HepG2 (cell line): ENCODE results near the gene TLR3. TPM values are rescaled to one million over a fixed set of nuclear protein-coding genes. Genes with fewer than 3 reads are reported as not detected.

Experiments
- ATAC-seq: fragments of 200-7000 bp; cut with Tn5 transposase; 3 replicates; pipeline ENCODE4 v1.9.1; 2020; ENCODE audit warnings: mild to moderate bottlenecking, moderate library complexity
- BruUV-seq: library from RNA; stranded (reverse); fragments of 400-500 nt; replicated peaks from 2 replicates; lab custom pipeline; 2021; lab: Mats Ljungman, UMichigan
- CTCF ChIA-PET: fragments of 300-600 bp; formaldehyde crosslinking; extraction: SDS; loops from one replicate; lab custom pipeline; 2021; ENCODE audit warnings: low total read pairs, inconsistent platforms, low intra/inter-chr PET ratio; lab: Yijun Ruan, JAX
- POLR2A ChIA-PET: fragments of 350-600 bp; sonication (Branson Sonifier 250); formaldehyde crosslinking; loops from one replicate; lab custom pipeline; 2020; ENCODE audit warnings: antibody characterized with exemption, inconsistent platforms; lab: Yijun Ruan, JAX
- DNase-seq: peaks from one replicate; pipeline ENCODE4 v3.0.0-alpha.2; 2015; ENCODE audit warnings: low spot score
- FAIRE-seq: peaks from 3 replicates; lab custom pipeline; 2011; peaks lifted over from hg19 to GRCh38; lab: Jason Lieb, UNC
- H2AFZ ChIP-seq: one replicate; pipeline ENCODE4 v1.6.1; 2011; ENCODE audit warnings: low read length, inconsistent platforms
- H3K27ac ChIP-seq: fragments of 300-600 bp; 3 replicates; pipeline ENCODE4 v1.8.0; 2011; ENCODE audit warnings: mixed run types, mild to moderate bottlenecking, mixed read lengths, low read length, inconsistent platforms; ENCODE audit not compliant: insufficient read depth; ENCODE audit errors: extremely low read length
- H3K27me3 ChIP-seq, 2 experiments: fragments of 200-600 bp in 1 of 2; 2 replicates in 1 of 2; 3 replicates in 1 of 2; pipeline versions ENCODE4 v1.6.0 to v1.8.0; 2011; ENCODE audit warnings: low read length in 2 of 2, mild to moderate bottlenecking in 2 of 2, moderate library complexity in 2 of 2, inconsistent platforms in 1 of 2; ENCODE audit not compliant: insufficient read depth in 2 of 2, control insufficient read depth in 1 of 2
- H3K36me3 ChIP-seq, 2 experiments: fragments of 200-600 bp in 1 of 2; replicated peaks in 1 of 2; 2 replicates in 1 of 2; 3 replicates in 1 of 2; pipeline versions ENCODE4 v1.5.1 to v1.8.0; 2011; ENCODE audit warnings: low read length in 2 of 2, inconsistent platforms in 1 of 2; ENCODE audit not compliant: insufficient read depth in 2 of 2, control insufficient read depth in 1 of 2
- H3K4me1 ChIP-seq: 2 replicates; pipeline ENCODE4 v1.5.1; 2012; ENCODE audit warnings: low read length, inconsistent platforms; ENCODE audit not compliant: insufficient read depth
- H3K4me2 ChIP-seq: 2 replicates; pipeline ENCODE4 v1.6.0; 2011; ENCODE audit warnings: low read depth, low read length, inconsistent platforms
- H3K4me3 ChIP-seq, 3 experiments: fragments of 200-600 bp in 1 of 3; sonication (generic), shearing (Covaris generic) in 1 of 3; replicated peaks in 1 of 3; 2 replicates each; pipeline ENCODE4 v1.5.1; 2011 to 2016; ENCODE audit warnings: low read length in 3 of 3, inconsistent platforms in 2 of 3, low read depth in 2 of 3, mild to moderate bottlenecking in 2 of 3, control low read depth in 1 of 3, mixed read lengths in 1 of 3; ENCODE audit not compliant: insufficient read depth in 1 of 3
- H3K79me2 ChIP-seq: one replicate; pipeline ENCODE4 v1.6.1; 2011; ENCODE audit warnings: low read length, inconsistent platforms; ENCODE audit not compliant: insufficient read depth
- H3K9ac ChIP-seq: 2 replicates; pipeline ENCODE4 v1.6.0; 2011; ENCODE audit warnings: mild to moderate bottlenecking, low read depth, low read length, inconsistent platforms; ENCODE audit not compliant: insufficient read depth
- H3K9me3 ChIP-seq: 2 replicates; pipeline ENCODE4 v1.5.1; 2012; ENCODE audit warnings: mild to moderate bottlenecking, low read length
- H4K20me1 ChIP-seq: 2 replicates; pipeline ENCODE4 v1.6.0; 2011; ENCODE audit warnings: inconsistent platforms, mild to moderate bottlenecking, low read length, moderate library complexity; ENCODE audit not compliant: insufficient read depth
- CTCF ChIP-seq: sonication (generic); formaldehyde crosslinking; IDR thresholded peaks from 2 replicates; pipeline ENCODE4 v1.5.0; 2020; ENCODE audit warnings: mild to moderate bottlenecking, missing genetic modification reagents, moderate library complexity
- IKZF1 ChIP-seq: fragments of 450-650 bp; IDR thresholded peaks from 2 replicates; pipeline ENCODE4 v1.7.1; 2016
- MED13 ChIP-seq: sonication (generic); formaldehyde crosslinking; IDR thresholded peaks from 2 replicates; pipeline ENCODE4 v1.5.0; 2020; ENCODE audit warnings: missing genetic modification reagents
- SIX4 ChIP-seq: sonication (generic); formaldehyde crosslinking; IDR thresholded peaks from 2 replicates; pipeline ENCODE4 v1.4.0; 2020; ENCODE audit warnings: missing genetic modification reagents
- ZBTB1 ChIP-seq: sonication (generic); formaldehyde crosslinking; IDR thresholded peaks from 2 replicates; pipeline ENCODE4 v1.4.0; 2020; ENCODE audit warnings: missing genetic modification reagents, borderline replicate concordance
- WGBS: methylation state at CpG from one replicate; pipeline ENCODE4 v1.1.6; 2017; ENCODE audit warnings: low lambda C conversion rate; 5-methylcytosine and 5-hydroxymethylcytosine counted together
- in situ Hi-C: cut with HindIII; loops from 2 replicates; pipeline ENCODE4 v1.10.0; 2017; ENCODE audit warnings: low pct_unique_long_range_greater_than_20kb; ENCODE audit not compliant: extremely low pct_ligation_motif_present
- intact Hi-C: fragments of 100-400 bp; cut with micrococcal nuclease; formaldehyde crosslinking; loops from one replicate; pipeline ENCODE4 v1.10.0; 2022; ENCODE audit not compliant: unreplicated experiment
- polyA plus RNA-seq, 8 experiments: library from polyadenylated mRNA; depleted of rRNA in 3 of 8; stranded (reverse) in 7 of 8; unstranded in 1 of 8; fragments of >200 nt; fragmentation: Illumina TruSeq in 4 of 8; extraction: Trizol in 4 of 8; gene quantifications; 2 replicates each; pipeline versions ENCODE4 v1.2.1 to v1.2.3, GENCODE V29; 2011 to 2016; ENCODE audit warnings: low read depth in 4 of 8, missing spikeins in 1 of 8, mixed read lengths in 1 of 8; ENCODE audit not compliant: insufficient read depth in 1 of 8
- total RNA-seq, 5 experiments: library from RNA; depleted of rRNA; stranded (reverse); fragments of >200 nt; fragmentation: Illumina TruSeq; extraction: Trizol; gene quantifications; 2 replicates each; pipeline ENCODE4 v1.2.3, GENCODE V29; 2016; ENCODE audit warnings: low read depth in 1 of 5
- TF ChIP-seq, protein P1 (sequence below): sonication (generic); formaldehyde crosslinking; IDR thresholded peaks from 2 replicates; pipeline ENCODE4 v1.8.0; 2022; ENCODE audit warnings: mild to moderate bottlenecking, missing genetic modification reagents; ENCODE audit not compliant: insufficient replicate concordance
- TF ChIP-seq, protein P2 (sequence below): sonication (generic); formaldehyde crosslinking; IDR thresholded peaks from 2 replicates; pipeline ENCODE4 v1.4.0; 2020; ENCODE audit warnings: mild to moderate bottlenecking, missing genetic modification reagents

TLR3 gene
- total and polyA plus RNA-seq, 2 of the 13 experiments (the other 11 are each of a cell fraction or from before 2014, with no cell fraction given) = 0.11 to 0.38 TPM

GRCh38 chr4:186088523-186088922 lies 19.6 kb downstream of the TLR3 start:
- Histone ChIP-seq H3K9me3 (no peaks in the 10 kb centered on the region; the same call in 1 of the 2 replicates), H4K20me1 (no peaks in the 10 kb centered on the region), H3K36me3 (no peaks in the 10 kb centered on the region)
- POLR2A ChIA-PET = no interaction called here
- no peak for FAIRE-seq
- TF ChIP-seq MED13 (CRISPR knock-in tag) (no peak), SIX4 (no peak), CTCF (CRISPR knock-in tag) (no peak)
- TF ChIP-seq, all 625 proteins: peak for 0
- H3K4me1 ChIP-seq = no peaks in the 10 kb centered on the region
- BruUV-seq = no TSS peak
- no peak overlapping the region for H2AFZ ChIP-seq
- H3K4me2 ChIP-seq = no peak overlapping the region
- no peak overlapping the region for H3K27ac ChIP-seq
- no peak overlapping the region for H3K9ac ChIP-seq
- intact Hi-C loops = no loop called here
- CTCF ChIA-PET = no interaction called here
- in situ Hi-C loops = no loop called here
- DNase-seq (no peak), ATAC-seq (no peak)
- no peak overlapping the region for H3K4me3 ChIP-seq
- H3K27me3 ChIP-seq = peaks cover 0 to 11% of the 10 kb centered on the region in 2 experiments; a peak in 1 of 5 replicates
- H3K79me2 ChIP-seq = no peaks in the 10 kb centered on the region

DNA sequence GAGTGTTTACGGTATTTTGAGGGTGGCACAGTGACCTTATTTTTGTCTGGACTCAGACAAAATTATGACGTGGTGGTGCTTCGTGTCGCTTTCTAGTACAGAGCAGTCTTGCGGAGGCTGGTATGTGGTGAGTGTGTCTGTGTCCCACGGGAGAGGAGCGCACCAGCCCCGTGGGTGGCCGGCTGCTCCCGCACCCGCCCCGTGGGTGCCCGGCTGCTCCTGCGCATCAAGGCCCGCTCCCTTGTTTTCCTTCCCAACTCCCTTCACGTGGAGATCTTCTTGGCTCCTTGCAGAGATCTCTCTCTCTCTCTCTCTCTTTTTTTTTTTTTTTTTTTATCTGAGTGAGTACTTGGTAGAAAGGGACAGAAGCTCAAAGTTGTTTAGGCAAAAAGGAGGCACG lies 23.3 kb downstream of the TLR3 start:
- Histone ChIP-seq H3K9ac (no peak overlapping the region), H3K36me3 (no peaks in the 10 kb centered on the region), H3K27ac (no peak overlapping the region), H2AFZ (no peak overlapping the region), H3K4me3 (no peak overlapping the region), H3K79me2 (no peaks in the 10 kb centered on the region), H3K4me1 (no peaks in the 10 kb centered on the region; the same call in 1 of the 2 replicates), H3K9me3 (no peaks in the 10 kb centered on the region; the same call in 1 of the 2 replicates), H3K4me2 (no peak overlapping the region), H4K20me1 (no peaks in the 10 kb centered on the region), H3K27me3 (peaks cover 0 to 29% of the 10 kb centered on the region in 2 experiments; a peak in 3 of 5 replicates)
- DNase-seq = no peak
- intact Hi-C loops = no loop called here
- ATAC-seq = no peak
- in situ Hi-C loops = no loop called here
- FAIRE-seq = no peak
- POLR2A ChIA-PET = no interaction called here
- BruUV-seq = no TSS peak
- CTCF ChIA-PET = no interaction called here
- WGBS = 67% methylated on average over 14 of the region's 17 CpGs
- TF ChIP-seq, protein P1, sequence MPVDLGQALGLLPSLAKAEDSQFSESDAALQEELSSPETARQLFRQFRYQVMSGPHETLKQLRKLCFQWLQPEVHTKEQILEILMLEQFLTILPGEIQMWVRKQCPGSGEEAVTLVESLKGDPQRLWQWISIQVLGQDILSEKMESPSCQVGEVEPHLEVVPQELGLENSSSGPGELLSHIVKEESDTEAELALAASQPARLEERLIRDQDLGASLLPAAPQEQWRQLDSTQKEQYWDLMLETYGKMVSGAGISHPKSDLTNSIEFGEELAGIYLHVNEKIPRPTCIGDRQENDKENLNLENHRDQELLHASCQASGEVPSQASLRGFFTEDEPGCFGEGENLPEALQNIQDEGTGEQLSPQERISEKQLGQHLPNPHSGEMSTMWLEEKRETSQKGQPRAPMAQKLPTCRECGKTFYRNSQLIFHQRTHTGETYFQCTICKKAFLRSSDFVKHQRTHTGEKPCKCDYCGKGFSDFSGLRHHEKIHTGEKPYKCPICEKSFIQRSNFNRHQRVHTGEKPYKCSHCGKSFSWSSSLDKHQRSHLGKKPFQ (CRISPR knock-in tag) = no peak
- TF ChIP-seq, protein P2, sequence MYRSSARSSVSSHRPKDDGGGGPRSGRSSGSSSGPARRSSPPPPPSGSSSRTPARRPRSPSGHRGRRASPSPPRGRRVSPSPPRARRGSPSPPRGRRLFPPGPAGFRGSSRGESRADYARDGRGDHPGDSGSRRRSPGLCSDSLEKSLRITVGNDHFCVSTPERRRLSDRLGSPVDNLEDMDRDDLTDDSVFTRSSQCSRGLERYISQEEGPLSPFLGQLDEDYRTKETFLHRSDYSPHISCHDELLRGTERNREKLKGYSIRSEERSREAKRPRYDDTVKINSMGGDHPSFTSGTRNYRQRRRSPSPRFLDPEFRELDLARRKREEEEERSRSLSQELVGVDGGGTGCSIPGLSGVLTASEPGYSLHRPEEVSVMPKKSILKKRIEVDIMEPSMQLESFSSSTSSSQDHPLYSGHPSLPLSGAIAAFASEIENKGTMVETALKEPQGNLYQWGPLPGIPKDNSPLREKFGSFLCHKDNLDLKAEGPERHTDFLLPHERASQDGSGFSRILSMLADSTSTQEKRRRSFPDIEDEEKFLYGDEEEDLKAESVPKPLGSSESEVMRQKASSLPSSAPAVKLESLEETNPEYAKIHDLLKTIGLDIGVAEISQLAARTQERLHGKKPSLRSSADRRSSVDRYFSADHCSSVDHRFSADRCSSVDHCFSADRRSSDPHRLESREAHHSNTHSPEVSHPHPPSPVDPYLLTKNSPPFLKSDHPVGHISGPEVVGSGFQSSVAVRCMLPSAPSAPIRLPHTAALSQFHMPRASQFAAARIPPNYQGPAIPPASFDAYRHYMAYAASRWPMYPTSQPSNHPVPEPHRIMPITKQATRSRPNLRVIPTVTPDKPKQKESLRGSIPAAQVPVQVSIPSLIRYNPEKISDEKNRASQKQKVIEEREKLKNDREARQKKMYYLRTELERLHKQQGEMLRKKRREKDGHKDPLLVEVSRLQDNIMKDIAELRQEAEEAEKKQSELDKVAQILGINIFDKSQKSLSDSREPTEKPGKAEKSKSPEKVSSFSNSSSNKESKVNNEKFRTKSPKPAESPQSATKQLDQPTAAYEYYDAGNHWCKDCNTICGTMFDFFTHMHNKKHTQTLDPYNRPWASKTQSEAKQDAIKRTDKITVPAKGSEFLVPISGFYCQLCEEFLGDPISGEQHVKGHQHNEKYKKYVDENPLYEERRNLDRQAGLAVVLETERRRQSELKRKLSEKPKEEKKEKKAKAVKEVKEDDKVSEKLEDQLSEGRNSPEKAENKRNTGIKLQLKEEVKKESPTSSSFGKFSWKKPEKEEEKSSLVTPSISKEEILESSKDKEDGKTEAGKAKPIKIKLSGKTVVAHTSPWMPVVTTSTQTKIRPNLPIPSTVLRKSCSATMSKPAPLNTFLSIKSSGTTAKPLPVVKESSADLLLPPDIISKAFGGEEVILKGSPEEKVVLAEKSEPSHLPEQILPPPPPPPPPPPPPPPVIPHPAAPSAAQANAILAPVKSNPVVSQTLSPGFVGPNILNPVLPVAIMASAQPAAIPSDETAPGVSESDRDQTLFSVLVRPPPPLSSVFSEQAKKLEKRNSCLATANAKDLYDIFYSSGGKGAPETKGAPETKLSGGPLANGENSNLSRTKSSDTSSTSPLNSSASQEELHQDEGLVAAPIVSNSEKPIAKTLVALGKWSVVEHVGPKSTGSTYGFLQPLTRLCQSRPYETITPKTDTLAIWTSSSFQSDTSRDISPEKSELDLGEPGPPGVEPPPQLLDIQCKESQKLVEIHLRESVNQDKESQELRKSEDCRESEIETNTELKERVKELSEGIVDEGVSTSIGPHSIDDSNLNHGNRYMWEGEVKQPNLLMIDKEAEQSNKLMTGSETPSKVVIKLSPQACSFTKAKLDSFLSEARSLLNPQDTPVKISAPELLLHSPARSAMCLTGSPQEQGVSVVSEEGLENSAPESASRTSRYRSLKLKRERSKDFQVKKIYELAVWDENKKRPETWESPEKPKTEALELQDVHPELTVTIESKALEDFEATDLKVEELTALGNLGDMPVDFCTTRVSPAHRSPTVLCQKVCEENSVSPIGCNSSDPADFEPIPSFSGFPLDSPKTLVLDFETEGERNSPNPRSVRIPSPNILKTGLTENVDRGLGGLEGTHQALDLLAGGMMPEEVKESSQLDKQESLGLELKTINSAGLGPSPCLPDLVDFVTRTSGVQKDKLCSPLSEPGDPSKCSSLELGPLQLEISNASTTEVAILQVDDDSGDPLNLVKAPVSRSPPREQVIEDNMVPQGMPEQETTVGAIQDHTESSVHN (CRISPR knock-in tag) = no peak
- TF ChIP-seq ZBTB1 (CRISPR knock-in tag) = no peak
- TF ChIP-seq IKZF1 = no peak
